Skeletal muscle satellite cell (primary cell): Measurements from ENCODE around the gene FAM184A.

Experiments used
- H3K27me3 ChIP-seq: 2 replicates; pipeline ENCODE4 v1.7.0; 2013; ENCODE audit warnings: low read length; ENCODE audit not compliant: control insufficient read depth, insufficient read depth
- H3K36me3 ChIP-seq: 2 replicates; pipeline ENCODE4 v1.7.0; 2013; ENCODE audit warnings: mild to moderate bottlenecking, control low read depth, low read length; ENCODE audit not compliant: insufficient read depth
- H3K4me1 ChIP-seq: 2 replicates; pipeline ENCODE4 v1.7.0; 2013; ENCODE audit warnings: low read length; ENCODE audit not compliant: control insufficient read depth, insufficient read depth
- H3K4me2 ChIP-seq: 2 replicates; pipeline ENCODE4 v1.7.0; 2013; ENCODE audit warnings: mild to moderate bottlenecking, low read length
- H3K4me3 ChIP-seq: 2 replicates; pipeline ENCODE4 v1.7.0; 2013; ENCODE audit warnings: low read length
- H3K9ac ChIP-seq: 2 replicates; pipeline ENCODE4 v1.7.0; 2013; ENCODE audit warnings: mild to moderate bottlenecking, low read depth, low read length, moderate library complexity
- H3K9me3 ChIP-seq: replicated peaks from 2 replicates; pipeline ENCODE4 v1.7.0; 2013; ENCODE audit warnings: mild to moderate bottlenecking, control low read depth, low read length

Gene FAM184A

GRCh38 chr6:119073307-119074051 lies 5.0 kb downstream of the FAM184A start:
- peaks cover 16% of the 10 kb centered on the region for H3K27me3 ChIP-seq
- H3K9me3 ChIP-seq, result no peaks in the 10 kb centered on the region
- peaks cover 12% of the 10 kb centered on the region for H3K4me1 ChIP-seq
- H3K36me3 ChIP-seq, result no peaks in the 10 kb centered on the region
- H3K4me3 ChIP-seq, result no peak overlapping the region
- H3K4me2 ChIP-seq, result no peak overlapping the region
- H3K9ac ChIP-seq, result no peak overlapping the region

DNA sequence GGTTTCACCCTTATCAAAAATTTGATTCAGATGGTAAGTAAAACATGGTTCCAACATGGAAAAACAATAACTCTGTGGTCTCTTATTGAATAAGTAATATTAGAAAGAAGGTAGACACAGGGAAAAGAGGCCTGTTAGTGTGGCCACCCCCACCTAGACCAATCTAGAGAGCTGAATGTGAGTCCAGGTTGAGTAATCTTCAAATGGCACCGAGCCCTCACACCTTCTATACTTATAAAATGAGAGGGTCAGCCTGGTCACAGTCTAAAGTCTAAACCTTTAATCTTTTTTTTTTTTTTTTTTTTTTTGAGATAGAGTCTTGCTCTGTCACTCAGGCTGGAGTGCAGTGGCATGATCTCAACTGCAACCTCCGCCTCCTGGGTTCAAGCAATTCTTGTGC lies 6.9 kb downstream of the FAM184A start:
- peaks cover 5% of the 10 kb centered on the region for H3K27me3 ChIP-seq
- no peak overlapping the region for H3K4me2 ChIP-seq
- no peaks in the 10 kb centered on the region for H3K9me3 ChIP-seq
- H3K9ac ChIP-seq, result no peak overlapping the region
- H3K4me1 ChIP-seq, result no peaks in the 10 kb centered on the region
- H3K36me3 ChIP-seq, result no peaks in the 10 kb centered on the region
- no peak overlapping the region for H3K4me3 ChIP-seq

DNA sequence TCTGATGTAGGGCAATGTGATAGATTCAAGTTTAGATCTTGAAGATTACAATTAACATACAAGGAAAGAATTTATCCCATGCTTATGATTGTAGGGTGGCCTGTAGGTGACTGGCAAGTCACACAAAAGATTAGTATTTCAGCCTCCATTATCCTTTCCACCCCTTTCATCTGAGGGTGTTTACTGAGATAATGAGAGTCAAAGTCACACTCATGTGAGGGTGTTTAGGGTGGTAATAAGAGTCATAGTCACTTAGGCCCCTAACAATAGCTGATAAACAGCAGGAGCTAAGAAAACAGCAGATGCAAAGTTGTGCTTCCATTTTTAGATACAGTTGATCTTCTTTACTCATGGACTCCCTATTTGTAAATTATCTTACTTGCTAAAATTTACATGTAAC lies 11.4 kb downstream of the FAM184A start:
- no peaks in the 10 kb centered on the region for H3K36me3 ChIP-seq
- H3K9ac ChIP-seq, result no peak overlapping the region
- H3K27me3 ChIP-seq, result no peaks in the 10 kb centered on the region
- H3K4me1 ChIP-seq, result no peaks in the 10 kb centered on the region
- no peak overlapping the region for H3K4me2 ChIP-seq
- H3K9me3 ChIP-seq, result no peaks in the 10 kb centered on the region
- no peak overlapping the region for H3K4me3 ChIP-seq

DNA sequence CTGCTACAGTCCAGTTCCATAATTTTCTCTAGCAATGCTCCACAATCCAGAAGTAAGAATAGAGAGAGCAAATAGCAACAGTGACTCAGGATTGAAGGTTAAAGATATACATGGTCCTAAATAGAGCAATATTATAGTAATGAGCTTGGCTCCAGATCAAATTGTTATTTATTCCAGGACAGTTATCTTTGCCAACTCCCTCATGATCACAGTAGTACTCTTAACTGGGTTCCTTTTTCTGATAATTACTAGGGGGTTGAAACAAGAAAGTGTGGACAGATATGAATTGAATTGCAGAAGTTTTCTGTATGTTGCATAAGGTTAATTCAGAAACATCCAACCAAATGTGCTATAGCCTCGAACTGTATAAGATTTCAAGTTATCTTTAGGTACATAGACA lies 11.9 kb downstream of the FAM184A start:
- Histone ChIP-seq H3K36me3 (no peaks in the 10 kb centered on the region), H3K4me1 (no peaks in the 10 kb centered on the region), H3K4me3 (no peak overlapping the region), H3K27me3 (no peaks in the 10 kb centered on the region), H3K9me3 (no peaks in the 10 kb centered on the region), H3K4me2 (no peak overlapping the region), H3K9ac (no peak overlapping the region)

- no peak overlapping the region for H3K4me2 ChIP-seq
- H3K4me1 ChIP-seq, result no peaks in the 10 kb centered on the region
- no peaks in the 10 kb centered on the region for H3K9me3 ChIP-seq
- H3K36me3 ChIP-seq, result no peaks in the 10 kb centered on the region
- H3K4me3 ChIP-seq, result no peak overlapping the region
- no peaks in the 10 kb centered on the region for H3K27me3 ChIP-seq
- no peak overlapping the region for H3K9ac ChIP-seq
These were observed 12.5 kb downstream of the FAM184A start for GRCh38 chr6:119065955-119066354.

GRCh38 chr6:119065382-119065781 lies 13.1 kb downstream of the FAM184A start:
- Histone ChIP-seq H3K9me3 (no peaks in the 10 kb centered on the region), H3K36me3 (no peaks in the 10 kb centered on the region), H3K4me1 (no peaks in the 10 kb centered on the region), H3K4me2 (no peak overlapping the region), H3K27me3 (no peaks in the 10 kb centered on the region), H3K9ac (no peak overlapping the region), H3K4me3 (no peak overlapping the region)

- Histone ChIP-seq H3K36me3 (no peaks in the 10 kb centered on the region), H3K4me2 (no peak overlapping the region), H3K4me3 (no peak overlapping the region), H3K9me3 (no peaks in the 10 kb centered on the region), H3K9ac (no peak overlapping the region), H3K27me3 (no peaks in the 10 kb centered on the region), H3K4me1 (no peaks in the 10 kb centered on the region)
These were observed 15.0 kb downstream of the FAM184A start for GRCh38 chr6:119063491-119063890.

DNA sequence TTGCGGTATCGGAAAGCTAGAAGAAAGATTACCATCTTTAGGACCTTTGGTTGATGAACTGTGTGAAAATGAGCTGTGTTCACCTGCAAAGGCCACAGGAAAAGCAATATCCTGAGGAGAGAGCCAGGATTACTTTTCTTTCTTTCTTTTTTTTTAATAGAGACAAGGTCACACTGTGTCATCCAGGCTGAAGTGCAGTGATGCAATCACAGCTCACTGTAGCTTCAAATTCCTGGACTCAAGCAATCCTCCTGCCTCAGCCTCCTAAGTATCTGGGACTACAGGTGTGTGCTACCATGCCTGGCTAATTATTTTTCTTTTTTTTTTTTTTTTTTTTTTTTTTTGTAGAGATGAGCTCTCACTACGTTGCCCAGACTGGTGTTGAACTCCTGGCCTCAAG lies 17.2 kb downstream of the FAM184A start:
- Histone ChIP-seq H3K9me3 (no peaks in the 10 kb centered on the region), H3K4me3 (no peak overlapping the region), H3K36me3 (no peaks in the 10 kb centered on the region), H3K27me3 (no peaks in the 10 kb centered on the region), H3K4me2 (no peak overlapping the region), H3K4me1 (no peaks in the 10 kb centered on the region), H3K9ac (no peak overlapping the region)

DNA sequence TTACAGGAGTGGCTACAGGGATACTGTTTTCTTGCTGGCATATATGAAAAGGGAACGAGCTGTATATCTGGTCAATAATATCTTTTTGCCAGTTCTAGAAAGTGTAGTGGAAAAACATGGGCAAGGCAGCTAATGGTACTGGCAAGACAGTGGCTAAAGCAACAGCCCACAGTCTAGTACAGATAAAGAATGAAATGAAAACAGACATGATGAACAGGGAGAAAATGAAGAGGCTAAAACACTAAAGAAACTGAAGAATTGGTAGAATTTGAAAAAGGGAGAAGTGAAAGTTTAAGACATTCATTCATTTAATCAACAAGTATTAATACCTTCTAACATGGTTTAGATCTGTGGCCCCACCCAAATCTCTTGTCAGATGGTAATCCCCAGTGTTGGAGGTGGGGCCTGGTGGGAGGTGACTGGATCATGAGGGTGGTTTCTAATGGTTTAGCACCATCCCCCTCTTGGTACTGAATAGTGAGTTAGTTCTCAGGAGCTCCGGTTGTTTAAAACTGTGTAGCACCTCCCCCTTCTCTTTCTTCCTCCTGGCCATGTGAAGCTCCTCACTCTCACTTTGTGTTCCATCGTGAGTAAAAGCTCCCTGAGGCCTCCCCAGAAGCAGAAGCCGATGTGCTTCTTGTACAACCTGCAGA lies 18.1 kb downstream of the FAM184A start:
- Histone ChIP-seq H3K4me1 (no peaks in the 10 kb centered on the region), H3K9ac (no peak overlapping the region), H3K4me3 (no peak overlapping the region), H3K36me3 (no peaks in the 10 kb centered on the region), H3K9me3 (no peaks in the 10 kb centered on the region), H3K4me2 (no peak overlapping the region), H3K27me3 (no peaks in the 10 kb centered on the region)

DNA sequence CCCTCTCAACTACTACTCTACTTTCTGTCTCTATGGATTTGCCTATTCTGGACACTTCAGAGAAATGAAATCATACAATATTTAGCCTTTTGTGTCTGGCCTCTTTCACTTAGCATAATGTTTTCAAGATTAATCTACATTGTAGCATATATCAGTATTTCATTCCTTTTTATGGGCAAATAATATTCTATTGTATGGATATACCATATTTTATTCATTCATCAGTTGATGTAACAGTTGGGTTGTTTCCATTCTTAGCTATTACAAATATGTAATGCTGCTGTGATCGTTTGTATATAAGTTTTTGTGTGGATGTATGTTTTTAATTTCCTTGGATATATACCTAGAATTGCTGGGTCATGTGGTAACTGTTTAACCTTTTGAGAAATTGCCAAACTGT lies 23.4 kb downstream of the FAM184A start:
- Histone ChIP-seq H3K27me3 (no peaks in the 10 kb centered on the region), H3K9me3 (no peaks in the 10 kb centered on the region), H3K4me1 (no peaks in the 10 kb centered on the region), H3K36me3 (no peaks in the 10 kb centered on the region), H3K4me3 (no peak overlapping the region), H3K4me2 (no peak overlapping the region), H3K9ac (no peak overlapping the region)

GRCh38 chr6:119052987-119053386 lies 25.5 kb downstream of the FAM184A start:
- no peaks in the 10 kb centered on the region for H3K9me3 ChIP-seq
- no peaks in the 10 kb centered on the region for H3K27me3 ChIP-seq
- H3K4me3 ChIP-seq, result no peak overlapping the region
- H3K36me3 ChIP-seq, result no peaks in the 10 kb centered on the region
- H3K4me2 ChIP-seq, result no peak overlapping the region
- no peaks in the 10 kb centered on the region for H3K4me1 ChIP-seq
- no peak overlapping the region for H3K9ac ChIP-seq

DNA sequence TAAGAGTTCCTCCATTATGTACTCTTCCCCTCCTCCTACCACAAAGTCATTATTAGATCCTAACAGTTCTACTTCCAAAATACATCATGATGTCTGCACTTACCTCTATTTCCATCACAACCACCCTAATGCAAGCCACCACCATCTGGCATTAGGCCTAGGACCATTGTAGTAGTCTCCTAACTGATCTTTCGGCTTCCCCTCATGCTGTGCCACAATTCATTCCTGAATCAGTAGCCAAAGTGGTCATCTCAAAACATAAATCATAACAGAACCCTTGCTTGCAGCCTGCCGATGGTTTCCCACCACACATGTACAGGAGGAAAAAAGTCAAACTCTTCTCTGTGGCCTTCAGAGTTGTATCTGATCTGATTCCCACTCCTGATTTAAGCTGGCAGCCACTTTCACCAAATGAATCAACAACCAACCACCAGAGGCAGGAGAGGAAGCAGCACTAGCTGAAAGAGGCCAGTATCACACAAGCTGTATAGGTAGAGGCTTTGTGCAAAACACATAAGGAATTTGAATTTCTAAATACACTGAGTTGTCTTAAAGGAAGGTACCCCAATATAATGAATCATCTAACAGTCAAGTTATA lies 26.1 kb downstream of the FAM184A start:
- Histone ChIP-seq H3K36me3 (no peaks in the 10 kb centered on the region), H3K27me3 (no peaks in the 10 kb centered on the region)

More for the DNA sequence above, 26.1 kb downstream of the FAM184A start:
- Histone ChIP-seq H3K9ac (no peak overlapping the region), H3K4me3 (no peak overlapping the region), H3K4me2 (no peak overlapping the region), H3K4me1 (no peaks in the 10 kb centered on the region), H3K9me3 (no peaks in the 10 kb centered on the region)
